Retinal pigment epithelial cell (primary cell): ENCODE results near the gene NIF3L1.

ENCODE experiments used
- DNase-seq: peaks from one replicate; pipeline ENCODE4 v3.0.0-alpha.2; 2010; ENCODE audit warnings: low read depth
- H3K4me3 ChIP-seq: 2 replicates; pipeline ENCODE4 v1.5.1; 2011; ENCODE audit warnings: mild to moderate bottlenecking, low read length, control low read depth, moderate library complexity
- TF ChIP-seq, protein P1 (sequence below): conservative IDR thresholded peaks from 2 replicates; pipeline ENCODE4 v1.5.1; 2011; ENCODE audit warnings: low read depth, low read length, control low read depth, inconsistent platforms

NIF3L1 gene, protein sequence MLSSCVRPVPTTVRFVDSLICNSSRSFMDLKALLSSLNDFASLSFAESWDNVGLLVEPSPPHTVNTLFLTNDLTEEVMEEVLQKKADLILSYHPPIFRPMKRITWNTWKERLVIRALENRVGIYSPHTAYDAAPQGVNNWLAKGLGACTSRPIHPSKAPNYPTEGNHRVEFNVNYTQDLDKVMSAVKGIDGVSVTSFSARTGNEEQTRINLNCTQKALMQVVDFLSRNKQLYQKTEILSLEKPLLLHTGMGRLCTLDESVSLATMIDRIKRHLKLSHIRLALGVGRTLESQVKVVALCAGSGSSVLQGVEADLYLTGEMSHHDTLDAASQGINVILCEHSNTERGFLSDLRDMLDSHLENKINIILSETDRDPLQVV

DNA sequence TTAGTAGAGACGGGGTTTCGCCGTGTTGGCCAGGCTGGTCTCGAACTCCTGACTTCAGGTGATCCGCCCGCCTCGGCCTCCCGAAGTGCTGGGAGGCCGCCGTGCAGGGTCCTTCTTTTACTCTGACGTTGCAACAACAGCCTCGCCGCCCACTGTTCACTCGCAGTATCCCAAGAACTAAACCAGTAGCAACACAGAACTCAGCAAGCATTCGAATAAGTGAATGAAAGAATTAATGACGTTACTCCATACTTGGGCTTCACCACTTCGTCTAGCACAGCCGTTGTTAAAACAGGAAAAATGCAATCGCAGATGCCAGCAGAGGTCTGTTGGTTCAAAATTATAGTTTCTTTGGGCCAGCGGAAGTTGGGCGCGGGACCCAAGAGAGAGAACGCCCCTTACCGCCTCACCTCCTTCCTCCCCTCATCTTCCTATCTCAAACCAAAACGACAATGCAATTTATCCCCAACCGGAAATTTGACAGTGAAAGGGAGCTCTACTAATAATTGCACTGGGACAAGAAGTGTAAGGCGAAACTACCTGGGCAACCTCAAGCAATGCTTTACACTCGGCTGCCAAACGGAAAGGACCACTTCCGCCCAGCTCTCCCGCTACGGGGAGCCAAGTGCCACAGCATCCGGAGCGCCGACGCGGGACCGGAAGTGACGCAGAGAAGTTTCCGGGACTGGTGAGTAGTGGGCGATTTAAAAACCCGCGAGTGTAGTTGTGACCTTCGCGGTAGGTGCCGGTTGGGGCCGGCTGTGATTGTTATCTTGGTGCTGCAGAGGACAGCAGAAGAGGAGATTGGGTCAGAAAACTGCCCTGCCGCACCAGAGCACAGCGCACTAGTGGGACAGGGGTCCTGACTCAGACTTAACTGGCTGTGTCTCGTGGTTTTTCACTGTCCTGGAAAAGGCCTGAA, at the start of gene NIF3L1, which contains the start of gene PPIL3:
Gene NIF3L1, plus strand, starts transcription at position 668 of the 922 bp plus-strand sequence. CDS start 2,573 bp downstream, outside the sequence.
Gene PPIL3, minus strand, starts transcription at position 374 of the 922 bp plus-strand sequence. CDS start 1,462 bp downstream, outside the sequence.
- TF ChIP-seq, protein P1, sequence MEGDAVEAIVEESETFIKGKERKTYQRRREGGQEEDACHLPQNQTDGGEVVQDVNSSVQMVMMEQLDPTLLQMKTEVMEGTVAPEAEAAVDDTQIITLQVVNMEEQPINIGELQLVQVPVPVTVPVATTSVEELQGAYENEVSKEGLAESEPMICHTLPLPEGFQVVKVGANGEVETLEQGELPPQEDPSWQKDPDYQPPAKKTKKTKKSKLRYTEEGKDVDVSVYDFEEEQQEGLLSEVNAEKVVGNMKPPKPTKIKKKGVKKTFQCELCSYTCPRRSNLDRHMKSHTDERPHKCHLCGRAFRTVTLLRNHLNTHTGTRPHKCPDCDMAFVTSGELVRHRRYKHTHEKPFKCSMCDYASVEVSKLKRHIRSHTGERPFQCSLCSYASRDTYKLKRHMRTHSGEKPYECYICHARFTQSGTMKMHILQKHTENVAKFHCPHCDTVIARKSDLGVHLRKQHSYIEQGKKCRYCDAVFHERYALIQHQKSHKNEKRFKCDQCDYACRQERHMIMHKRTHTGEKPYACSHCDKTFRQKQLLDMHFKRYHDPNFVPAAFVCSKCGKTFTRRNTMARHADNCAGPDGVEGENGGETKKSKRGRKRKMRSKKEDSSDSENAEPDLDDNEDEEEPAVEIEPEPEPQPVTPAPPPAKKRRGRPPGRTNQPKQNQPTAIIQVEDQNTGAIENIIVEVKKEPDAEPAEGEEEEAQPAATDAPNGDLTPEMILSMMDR = no peak
- DNase-seq = peak; percentile 95
- peak within 1 kb of the TSS; percentile 74 for H3K4me3 ChIP-seq

DNA sequence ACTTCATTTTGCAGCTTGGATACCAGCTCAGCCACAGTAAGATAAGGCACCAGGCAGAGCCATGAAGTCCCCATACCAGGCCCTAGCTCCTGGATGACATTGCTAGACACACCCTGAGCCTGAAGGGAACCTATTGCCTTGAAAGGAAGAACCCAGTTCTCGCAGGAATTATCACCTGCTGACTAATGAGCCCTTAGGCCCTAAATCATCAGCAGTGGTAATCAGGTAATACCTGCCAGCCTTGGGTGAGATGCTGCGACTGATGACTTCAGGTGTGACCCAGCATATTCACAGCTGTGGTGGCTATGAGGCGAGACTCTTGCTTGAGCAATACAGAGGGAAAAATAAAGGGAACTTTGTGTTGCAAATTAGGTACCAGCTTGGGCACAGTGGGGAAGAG, 49.7 kb upstream of the NIF3L1 start:
- TF ChIP-seq, protein P1 = no peak
- no peak overlapping the region for H3K4me3 ChIP-seq
- DNase-seq = no peak

DNA sequence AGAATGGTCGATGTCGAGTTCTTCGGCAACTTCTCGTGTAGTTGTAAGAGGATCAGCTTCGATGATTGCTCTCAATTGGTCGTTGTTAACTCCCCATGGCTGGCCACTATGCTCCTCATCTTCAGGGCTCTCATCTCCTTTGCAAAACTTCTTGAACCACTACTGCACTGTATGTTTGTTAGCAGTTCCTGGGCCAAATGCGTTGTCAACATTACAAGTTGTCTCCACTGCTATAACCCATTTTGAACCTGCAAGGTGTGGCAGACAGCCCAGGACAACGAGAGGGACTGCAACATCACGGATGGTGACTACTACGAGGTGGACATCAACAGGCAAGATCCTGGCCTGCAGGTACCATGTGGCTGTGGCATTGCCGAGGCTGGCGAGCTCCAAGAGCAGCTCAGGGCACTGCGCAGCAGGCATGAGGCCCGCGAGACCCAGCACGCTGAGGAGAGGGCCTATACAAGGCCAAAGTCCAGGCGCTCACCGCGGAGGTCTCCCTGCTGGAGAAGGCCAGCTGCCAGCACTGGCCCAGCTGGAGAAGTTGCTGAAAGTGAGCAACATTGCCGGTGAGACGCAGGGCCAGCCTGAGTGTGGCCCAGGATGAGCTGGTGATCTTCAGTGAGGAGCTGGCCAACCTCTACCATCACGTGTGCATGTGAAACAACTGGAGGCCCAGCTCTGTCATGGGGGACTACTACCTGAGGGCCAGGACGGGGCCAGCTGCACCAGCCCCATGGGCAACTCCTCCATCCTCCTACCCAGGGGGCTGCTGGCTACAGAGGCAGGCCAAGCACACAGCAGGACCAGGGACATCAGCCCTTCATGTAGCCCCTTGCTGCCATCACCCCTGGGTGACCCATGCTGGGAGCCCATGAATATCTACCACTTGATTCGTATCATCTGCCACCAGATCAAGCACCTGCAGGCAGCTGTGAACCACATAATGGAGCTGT, 44.9 kb upstream of the NIF3L1 start:
- no peak overlapping the region for H3K4me3 ChIP-seq
- DNase-seq = no peak
- TF ChIP-seq, protein P1 = no peak

DNA sequence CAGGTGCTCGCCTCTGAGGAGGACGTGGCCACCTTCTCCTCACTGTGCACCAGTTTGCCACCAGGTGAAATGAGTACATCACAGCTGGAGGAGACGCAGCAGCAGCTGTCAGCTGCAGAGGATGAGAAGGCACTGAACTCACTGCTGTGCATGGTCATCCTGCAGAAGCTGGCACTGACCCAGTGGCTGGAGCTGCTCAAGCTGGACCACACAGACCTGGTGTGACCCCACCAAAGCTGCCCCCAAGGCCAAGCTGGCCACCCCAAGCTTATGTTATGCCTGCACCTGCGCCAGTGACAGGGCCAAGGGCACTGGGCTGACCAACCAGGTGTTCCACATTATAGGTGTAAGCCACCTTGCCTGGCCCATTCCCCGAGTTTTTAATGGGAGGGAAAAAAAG, 44.0 kb upstream of the NIF3L1 start:
- TF ChIP-seq, protein P1 = no peak
- no peak overlapping the region for H3K4me3 ChIP-seq
- DNase-seq = no peak

DNA sequence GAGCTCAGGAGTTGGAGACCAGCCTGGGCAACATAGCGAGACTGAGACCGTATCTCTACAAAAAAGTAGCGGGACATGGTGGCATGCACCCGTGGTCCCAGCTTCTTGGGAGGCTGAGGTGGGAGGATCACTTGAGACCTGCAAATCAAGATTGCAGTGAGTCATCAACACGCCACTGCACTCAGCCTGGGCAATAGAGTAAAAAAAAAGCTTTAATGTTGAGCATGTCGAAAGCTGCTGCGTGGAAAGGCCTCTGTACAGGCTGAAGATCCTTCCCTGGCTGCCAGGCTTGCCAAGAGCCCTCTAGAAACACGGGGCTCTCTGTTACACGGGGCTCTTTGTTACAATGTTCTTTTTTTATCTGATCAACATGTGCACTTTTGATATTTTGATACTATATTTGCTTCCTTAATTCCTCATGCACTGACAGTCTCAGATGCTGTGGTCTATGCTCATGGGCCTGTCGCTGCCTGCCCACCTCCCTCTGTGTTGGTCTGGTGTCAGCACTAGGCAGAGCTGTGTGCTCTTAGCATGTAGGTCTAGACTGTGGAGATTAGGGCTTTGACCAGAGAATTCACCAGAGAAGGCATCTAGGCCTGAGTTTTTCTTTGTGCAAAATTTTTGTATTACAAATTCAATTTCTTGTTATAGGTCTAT, 43.4 kb upstream of the NIF3L1 start:
- H3K4me3 ChIP-seq = no peak overlapping the region
- TF ChIP-seq, protein P1 = no peak
- no peak for DNase-seq

DNA sequence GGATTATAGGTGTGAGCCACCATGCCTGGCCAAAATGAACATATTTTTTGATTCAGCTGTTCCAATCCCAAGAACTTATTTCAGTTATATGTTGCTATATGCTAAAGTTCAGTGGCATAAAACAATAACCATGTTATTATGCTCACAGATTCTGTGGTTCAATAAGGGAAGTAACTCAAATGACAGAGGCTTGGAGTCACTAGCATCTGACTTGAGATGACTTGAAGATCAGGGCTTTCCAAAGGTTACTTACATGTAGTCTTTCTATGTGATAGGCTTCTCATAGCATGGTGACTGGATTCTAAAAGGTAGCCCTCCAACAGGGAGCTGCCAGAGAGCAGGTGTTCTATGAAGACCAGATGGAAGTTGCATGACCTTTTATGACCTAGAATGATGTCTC, 41.9 kb upstream of the NIF3L1 start:
- DNase-seq = no peak
- TF ChIP-seq, protein P1 = no peak
- H3K4me3 ChIP-seq = no peak overlapping the region
